CD4-positive, alpha-beta T cell treated with Interleukin-1 beta for 1 hour (primary cell): Measurements from ENCODE around the gene PPM1N.

ENCODE experiments used
- DNase-seq, 2 donors: peaks; one replicate each; pipeline ENCODE4 v3.0.0-alpha.2; 2020 to 2022

PPM1N gene

GRCh38 chr19:45471111-45471930, 26.9 kb upstream of the PPM1N start:
- peak; percentile 49 to 60 for DNase-seq

GRCh38 chr19:45471931-45472562, 26.2 kb upstream of the PPM1N start:
- peak; percentile 56 to 71 for DNase-seq

- peak; percentile 70 to 79 for DNase-seq
Measured at GRCh38 chr19:45472563-45473366, 25.5 kb upstream of the PPM1N start.

GRCh38 chr19:45473367-45473681, 24.9 kb upstream of the PPM1N start:
- peak in 1 of 2 donors; percentile 66 for DNase-seq

- peak; percentile 78 to 84 for DNase-seq
Measured at GRCh38 chr19:45473682-45474605, 24.3 kb upstream of the PPM1N start.

- peak; percentile 85 to 88 for DNase-seq
Measured at GRCh38 chr19:45474606-45475521, 23.4 kb upstream of the PPM1N start.

- peak; percentile 84 to 85 for DNase-seq
Measured at GRCh38 chr19:45475537-45476291, 22.5 kb upstream of the PPM1N start.

- DNase-seq = peak; percentile 75 to 83
Measured at GRCh38 chr19:45476304-45476703, 21.9 kb upstream of the PPM1N start.

GRCh38 chr19:45477186-45477585, 21.1 kb upstream of the PPM1N start:
- peak; percentile 58 to 72 for DNase-seq

GRCh38 chr19:45477713-45478453, 20.4 kb upstream of the PPM1N start:
- peak; percentile 39 to 72 for DNase-seq

GRCh38 chr19:45478454-45479238, 19.6 kb upstream of the PPM1N start:
- DNase-seq = peak; percentile 89 to 93

GRCh38 chr19:45483033-45483432, 15.2 kb upstream of the PPM1N start:
- no peak for DNase-seq

- no peak for DNase-seq
Measured at GRCh38 chr19:45484273-45484945, 13.8 kb upstream of the PPM1N start.

GRCh38 chr19:45485305-45486077, 12.8 kb upstream of the PPM1N start:
- DNase-seq = peak; percentile 96

- DNase-seq = no peak
Measured at GRCh38 chr19:45488708-45489107, 9.5 kb upstream of the PPM1N start.

- DNase-seq = no peak
Measured at GRCh38 chr19:45489216-45489855, 8.9 kb upstream of the PPM1N start.

- DNase-seq = no peak
Measured at GRCh38 chr19:45492137-45492626, 6.1 kb upstream of the PPM1N start.
